H1 (cell line): ENCODE measurements around the gene GPC2. TPM values are rescaled to one million over a fixed set of nuclear protein-coding genes. Genes with fewer than 3 reads are reported as not detected.

ENCODE experiments used
- CTCF ChIA-PET: fragments of 300-600 bp; sonication (Branson Sonifier 250); formaldehyde crosslinking; loops from one replicate; lab custom pipeline; 2021; ENCODE audit not compliant: partially characterized antibody; lab: Charles Lee
- POLR2A ChIA-PET: fragments of 300-600 bp; sonication (Branson Sonifier 250); formaldehyde crosslinking; loops from one replicate; lab custom pipeline; 2021; ENCODE audit warnings: inconsistent platforms; ENCODE audit not compliant: partially characterized antibody; lab: Charles Lee
- DNase-seq, 2 experiments: peaks; one replicate each; pipeline versions ENCODE4 v3.0.0 to v3.0.0-alpha.2; 2010 to 2022; ENCODE audit warnings: low spot score in 2 of 2, low read depth in 1 of 2, mixed read lengths in 1 of 2
- FAIRE-seq: peaks from 2 replicates; lab custom pipeline; 2011; peaks lifted over from hg19 to GRCh38; lab: Jason Lieb, UNC
- H2AFZ ChIP-seq: 2 replicates; pipeline ENCODE4 v1.8.1; 2012; ENCODE audit warnings: low read length, inconsistent platforms
- H2AK5ac ChIP-seq: 2 replicates; pipeline ENCODE4 v1.6.1; 2013; ENCODE audit warnings: low read depth, low read length
- H2BK120ac ChIP-seq: replicated peaks from 2 replicates; pipeline ENCODE3; 2013; ENCODE audit warnings: low read depth, low read length, inconsistent platforms
- H2BK12ac ChIP-seq: 2 replicates; pipeline ENCODE4 v1.6.1; 2013; ENCODE audit warnings: low read depth, low read length
- H2BK15ac ChIP-seq: 2 replicates; pipeline ENCODE4 v1.6.1; 2013; ENCODE audit warnings: low read length
- H2BK20ac ChIP-seq: 2 replicates; pipeline ENCODE4 v1.6.1; 2013; ENCODE audit warnings: low read length
- H2BK5ac ChIP-seq: 2 replicates; pipeline ENCODE4 v1.6.1; 2013; ENCODE audit warnings: low read depth, low read length
- H3K14ac ChIP-seq: 2 replicates; pipeline ENCODE4 v1.6.1; 2013; ENCODE audit warnings: inconsistent platforms; ENCODE audit not compliant: insufficient read length
- H3K18ac ChIP-seq: 2 replicates; pipeline ENCODE4 v1.6.1; 2013; ENCODE audit warnings: low read length; ENCODE audit errors: extremely low read depth
- H3K23ac ChIP-seq: 2 replicates; pipeline ENCODE4 v1.6.1; 2013; ENCODE audit warnings: inconsistent platforms; ENCODE audit not compliant: insufficient read length
- H3K23me2 ChIP-seq: 2 replicates; pipeline ENCODE4 v1.6.1; 2013; ENCODE audit warnings: low read depth, low read length
- H3K27ac ChIP-seq: 2 replicates; pipeline ENCODE4 v1.6.1; 2011; ENCODE audit warnings: low read depth, low read length, inconsistent platforms
- H3K27me3 ChIP-seq, 4 experiments: replicated peaks in 1 of 4; 1 replicate in 1 of 4; 2 replicates in 3 of 4; pipeline versions ENCODE4 v1.6.1 to v1.8.1; 2011 to 2013; ENCODE audit warnings: low read length in 3 of 4, mild to moderate bottlenecking in 3 of 4, inconsistent platforms in 2 of 4, mixed read lengths in 2 of 4, moderate library complexity in 1 of 4; ENCODE audit not compliant: control insufficient read depth in 3 of 4, insufficient read depth in 3 of 4; ENCODE audit errors: extremely low read depth in 1 of 4
- H3K36me3 ChIP-seq, 4 experiments: 2 replicates each; pipeline versions ENCODE4 v1.6.1 to v1.8.1; 2011 to 2013; ENCODE audit warnings: mild to moderate bottlenecking in 4 of 4, low read length in 3 of 4, moderate library complexity in 2 of 4, control low read depth in 1 of 4, inconsistent platforms in 1 of 4; ENCODE audit not compliant: insufficient read depth in 4 of 4, control insufficient read depth in 2 of 4
- H3K4ac ChIP-seq: replicated peaks from 2 replicates; pipeline ENCODE3; 2013; ENCODE audit warnings: low read length, low read depth, mixed read lengths, inconsistent platforms; ENCODE audit not compliant: insufficient read length
- H3K4me1 ChIP-seq, 4 experiments: replicated peaks in 1 of 4; 1 replicate in 1 of 4; 2 replicates in 3 of 4; pipeline versions ENCODE4 v1.6.1 to v1.8.1; 2011 to 2013; ENCODE audit warnings: low read length in 3 of 4, inconsistent platforms in 2 of 4, mixed read lengths in 1 of 4; ENCODE audit not compliant: insufficient read depth in 4 of 4, control insufficient read depth in 3 of 4
- H3K4me2 ChIP-seq, 2 experiments: 2 replicates each; pipeline versions ENCODE4 v1.6.1 to v1.8.1; 2011 to 2013; ENCODE audit warnings: low read depth in 2 of 2, low read length in 2 of 2, control low read depth in 1 of 2, inconsistent platforms in 1 of 2, mild to moderate bottlenecking in 1 of 2; ENCODE audit not compliant: insufficient read depth in 1 of 2
- H3K4me3 ChIP-seq, 4 experiments: fragments of 200-600, 300-600 bp in 1 of 4; sonication (generic), shearing (Covaris generic), sonication (Bioruptor Twin) in 1 of 4; 2 replicates each; pipeline versions ENCODE4 v1.5.1 to v1.8.1; 2011 to 2016; ENCODE audit warnings: low read length in 4 of 4, low read depth in 3 of 4, control low read depth in 2 of 4, inconsistent platforms in 2 of 4, mild to moderate bottlenecking in 2 of 4, mixed read lengths in 1 of 4, moderate library complexity in 1 of 4; ENCODE audit not compliant: insufficient read depth in 2 of 4; ENCODE audit errors: extremely low read depth in 1 of 4
- H3K56ac ChIP-seq: replicated peaks from 2 replicates; pipeline ENCODE3; 2013; ENCODE audit warnings: low read depth, mild to moderate bottlenecking, mixed read lengths, low read length, inconsistent platforms; ENCODE audit not compliant: insufficient read length
- H3K79me1 ChIP-seq: 2 replicates; pipeline ENCODE4 v1.6.1; 2013; ENCODE audit warnings: low read depth, low read length, control low read depth
- H3K79me2 ChIP-seq, 2 experiments: 2 replicates each; pipeline versions ENCODE4 v1.6.1 to v1.8.1; 2012 to 2013; ENCODE audit warnings: low read length in 2 of 2, mild to moderate bottlenecking in 2 of 2, inconsistent platforms in 1 of 2; ENCODE audit not compliant: insufficient read depth in 2 of 2, control insufficient read depth in 1 of 2
- H3K9ac ChIP-seq, 4 experiments: replicated peaks in 1 of 4; 1 replicate in 1 of 4; 2 replicates in 3 of 4; pipeline versions ENCODE4 v1.6.1 to v1.8.1; 2011 to 2013; ENCODE audit warnings: low read depth in 3 of 4, low read length in 3 of 4, control low read depth in 2 of 4, mild to moderate bottlenecking in 2 of 4, moderate library complexity in 2 of 4, inconsistent platforms in 1 of 4; ENCODE audit errors: extremely low read depth in 1 of 4
- H3K9me3 ChIP-seq, 2 experiments: 2 replicates each; pipeline versions ENCODE4 v1.6.1 to v1.8.1; 2012 to 2013; ENCODE audit warnings: mild to moderate bottlenecking in 2 of 2, moderate library complexity in 2 of 2, control low read depth in 1 of 2, inconsistent platforms in 1 of 2, low read depth in 1 of 2, low read length in 1 of 2, mixed read lengths in 1 of 2; ENCODE audit not compliant: insufficient read depth in 2 of 2
- H4K20me1 ChIP-seq, 2 experiments: replicated peaks in 1 of 2; 2 replicates each; pipeline versions ENCODE3 to v1.8.1; 2011 to 2013; ENCODE audit warnings: inconsistent platforms in 2 of 2, low read length in 2 of 2, mild to moderate bottlenecking in 1 of 2; ENCODE audit not compliant: insufficient read depth in 2 of 2, control insufficient read depth in 1 of 2
- H4K5ac ChIP-seq: 2 replicates; pipeline ENCODE4 v1.6.1; 2013; ENCODE audit warnings: low read length, low read depth, mixed read lengths, inconsistent platforms; ENCODE audit not compliant: insufficient read length
- H4K8ac ChIP-seq: 2 replicates; pipeline ENCODE4 v1.8.0; 2013; ENCODE audit warnings: mild to moderate bottlenecking, moderate library complexity, low read length, inconsistent platforms; ENCODE audit not compliant: insufficient read depth; ENCODE audit errors: extremely low read depth
- H4K91ac ChIP-seq: replicated peaks from 2 replicates; pipeline ENCODE3; 2013; ENCODE audit warnings: low read length, mixed read lengths, inconsistent platforms; ENCODE audit not compliant: insufficient read length
- BCL11A ChIP-seq, 2 experiments: IDR thresholded peaks; one replicate each; pipeline ENCODE4 v1.6.1; 2011; ENCODE audit warnings: low read depth in 2 of 2, low read length in 2 of 2, mild to moderate bottlenecking in 2 of 2
- CHD2 ChIP-seq: IDR thresholded peaks from 2 replicates; pipeline ENCODE4 v1.6.1; 2012; ENCODE audit warnings: low read length, improper control_type of control experiment
- CTBP2 ChIP-seq: IDR thresholded peaks from 2 replicates; pipeline ENCODE4 v1.7.0; 2011; ENCODE audit warnings: borderline replicate concordance, mild to moderate bottlenecking, moderate library complexity, mixed read lengths, low read length; ENCODE audit not compliant: insufficient read depth, insufficient read length
- HDAC2 ChIP-seq, 2 experiments: fragments of 300-600 bp in 1 of 2; sonication (generic) in 1 of 2; IDR thresholded peaks; 2 replicates each; pipeline ENCODE4 v1.6.1; 2011 to 2012; ENCODE audit warnings: low read depth in 2 of 2, low read length in 2 of 2, mild to moderate bottlenecking in 2 of 2, moderate library complexity in 2 of 2, borderline replicate concordance in 1 of 2, inconsistent platforms in 1 of 2
- KDM5A ChIP-seq: fragments of 200-600 bp; IDR thresholded peaks from 2 replicates; pipeline ENCODE4 v1.7.1; 2012; ENCODE audit warnings: mild to moderate bottlenecking, low read length, inconsistent platforms, mixed read lengths
- NANOG ChIP-seq: IDR thresholded peaks from 2 replicates; pipeline ENCODE4 v1.6.1; 2011; ENCODE audit warnings: low read length, low read depth, mild to moderate bottlenecking, inconsistent platforms; ENCODE audit not compliant: insufficient read depth, poor library complexity, severe bottlenecking
- SIN3A ChIP-seq, 2 experiments: IDR thresholded peaks in 1 of 2; conservative IDR thresholded peaks in 1 of 2; 2 replicates each; pipeline ENCODE4 v1.6.1; 2011 to 2012; ENCODE audit warnings: low read length in 2 of 2, improper control_type of control experiment in 1 of 2, low read depth in 1 of 2, mild to moderate bottlenecking in 1 of 2
- TBP ChIP-seq: IDR thresholded peaks from 2 replicates; pipeline ENCODE4 v1.6.1; 2011; ENCODE audit warnings: low read depth, low read length, improper control_type of control experiment
- TEAD4 ChIP-seq: IDR thresholded peaks from 2 replicates; pipeline ENCODE4 v1.6.1; 2012; ENCODE audit warnings: low read depth, low read length, inconsistent platforms, mixed read lengths
- USF2 ChIP-seq: IDR thresholded peaks from 2 replicates; pipeline ENCODE4 v1.6.1; 2011; ENCODE audit warnings: low read length, improper control_type of control experiment
- WGBS, 2 experiments: shearing (Covaris generic) in 1 of 2; methylation state at CpG; one replicate each; pipeline versions ENCODE4 v1.1.6 to v1.1.7; 2013 to 2015; ENCODE audit warnings: low lambda C conversion rate in 2 of 2, mixed read lengths in 2 of 2, inconsistent platforms in 1 of 2, low coverage in 1 of 2, missing lambda C conversion rate in 1 of 2; ENCODE audit not compliant: insufficient replicate concordance in 2 of 2, insufficient coverage in 1 of 2, insufficient read length in 1 of 2; ENCODE audit errors: extremely low coverage in 1 of 2, missing lambda C conversion rate in 1 of 2; 5-methylcytosine and 5-hydroxymethylcytosine counted together
- polyA plus RNA-seq, 7 experiments: library from polyadenylated mRNA; depleted of rRNA in 3 of 7; stranded (reverse) in 5 of 7; unstranded in 2 of 7; fragments of >200 nt in 5 of 7; fragments of 200-250 nt in 2 of 7; gene quantifications; 1 replicate in 5 of 7; 2 replicates in 1 of 7; 4 replicates in 1 of 7; pipeline versions ENCODE4 v1.2.1 to v1.2.3, GENCODE V29; 2011 to 2013; ENCODE audit warnings: missing spikeins in 2 of 7, mixed read lengths in 2 of 7
- total RNA-seq: library from RNA; stranded (reverse); fragmentation: NEBNext Ultra II Directional; extraction: Animal tissue kit (Norgen Biotek cat#: 25700); gene quantifications from 2 replicates; pipeline ENCODE4 v1.2.1, GENCODE V29; 2021
- TF ChIP-seq, protein P1 (sequence below): IDR thresholded peaks from 2 replicates; pipeline ENCODE4 v1.6.1; 2011; ENCODE audit warnings: low read depth, mild to moderate bottlenecking, low read length; ENCODE audit not compliant: insufficient read depth

GPC2 gene
- total and polyA plus RNA-seq, 2 of the 8 experiments (the other 6 are each of a cell fraction or from before 2014, with no cell fraction given): 25.3 to 44.8 TPM

DNA sequence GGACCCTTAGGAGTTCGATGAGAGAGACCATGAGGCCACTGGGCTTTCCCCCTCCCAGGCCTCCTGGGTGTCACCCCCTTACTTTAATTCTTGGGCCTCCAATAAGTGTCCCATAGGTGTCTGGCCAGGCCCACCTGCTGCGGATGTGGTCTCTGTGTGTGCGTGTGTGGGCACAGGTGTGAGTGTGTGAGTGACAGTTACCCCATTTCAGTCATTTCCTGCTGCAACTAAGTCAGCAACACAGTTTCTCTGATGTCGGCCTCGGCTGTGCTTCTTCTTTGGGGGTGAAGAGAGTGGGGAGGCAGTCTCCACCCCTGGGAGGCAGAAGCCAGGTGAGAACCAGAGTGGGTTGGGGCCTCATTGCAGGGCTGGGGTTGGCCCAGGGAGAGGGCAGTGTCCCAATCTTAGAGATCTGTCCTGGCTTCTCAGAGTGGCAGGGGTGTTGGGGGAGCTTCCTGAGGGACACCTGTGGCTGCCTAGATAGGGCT is 44.1 kb upstream of the GPC2 start:
- FAIRE-seq (no peak), DNase-seq (no peak)
- no peak overlapping the region for H2BK20ac ChIP-seq
- H3K56ac ChIP-seq: no peak overlapping the region
- H3K9me3 ChIP-seq: no peaks in the 10 kb centered on the region
- H4K20me1 ChIP-seq: no peaks in the 10 kb centered on the region
- no peak overlapping the region for H3K4ac ChIP-seq
- no peaks in the 10 kb centered on the region for H3K23me2 ChIP-seq
- H2AK5ac ChIP-seq: no peak overlapping the region
- no peak overlapping the region for H3K23ac ChIP-seq
- no peak overlapping the region for H3K18ac ChIP-seq
- ChIA-PET POLR2A (no interaction called here), CTCF (interaction anchor here (0.8 to 5.1 kb wide), 5 partner anchors 42 to 89 kb away, joined by 3 to 47 read pairs (median 6); partner anchors contain the start of gene GAL3ST4)
- H2BK120ac ChIP-seq: no peak overlapping the region
- H3K79me1 ChIP-seq: no peaks in the 10 kb centered on the region
- H3K27ac ChIP-seq: no peak overlapping the region
- no peaks in the 10 kb centered on the region for H3K4me1 ChIP-seq
- no peaks in the 10 kb centered on the region for H3K79me2 ChIP-seq
- H2BK15ac ChIP-seq: no peak overlapping the region
- H3K9ac ChIP-seq: no peak overlapping the region
- no peak overlapping the region for H2BK12ac ChIP-seq
- H3K14ac ChIP-seq: no peak overlapping the region
- H2AFZ ChIP-seq: no peak overlapping the region
- H3K4me3 ChIP-seq: no peak overlapping the region
- no peak overlapping the region for H2BK5ac ChIP-seq
- WGBS, 2 experiments: 85% methylated on average over 5 of the region's 5 CpGs; no CpG with 5 or more reads in 1 of the 2 experiments
- H3K36me3 ChIP-seq: peaks cover 0 to 6% (median 0%) of the 10 kb centered on the region in 4 experiments; a peak in 2 of 8 replicates
- H4K5ac ChIP-seq: no peak overlapping the region
- no peaks in the 10 kb centered on the region for H3K27me3 ChIP-seq
- no peak overlapping the region for H4K8ac ChIP-seq
- no peak overlapping the region for H3K4me2 ChIP-seq
- no peak overlapping the region for H4K91ac ChIP-seq
- TF ChIP-seq TEAD4: no peak
- TF ChIP-seq, protein P1, sequence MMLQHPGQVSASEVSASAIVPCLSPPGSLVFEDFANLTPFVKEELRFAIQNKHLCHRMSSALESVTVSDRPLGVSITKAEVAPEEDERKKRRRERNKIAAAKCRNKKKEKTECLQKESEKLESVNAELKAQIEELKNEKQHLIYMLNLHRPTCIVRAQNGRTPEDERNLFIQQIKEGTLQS: no peak
- TF ChIP-seq CHD2: no peak
- TF ChIP-seq BCL11A (IDR thresholded peaks at IDR 0.05; ENCODE audit: low read depth in 2 of 2, low read length in 2 of 2): no peak
- no peak for TF ChIP-seq CTBP2
- no peak for TF ChIP-seq KDM5A
- no peak for TF ChIP-seq SIN3A (conservative IDR thresholded peaks at IDR 0.05 in 1 of 2, IDR thresholded peaks at IDR 0.05 in 1 of 2; ENCODE audit: low read depth in 1 of 2, low read length in 2 of 2)
- no peak for TF ChIP-seq HDAC2 (IDR thresholded peaks at IDR 0.05; ENCODE audit: borderline replicate concordance in 1 of 2, low read depth in 2 of 2, low read length in 2 of 2)
- TF ChIP-seq NANOG: no peak
- TF ChIP-seq USF2: no peak
- no peak for TF ChIP-seq TBP
